HepG2 (cell line): ENCODE data around the gene CSNK1A1. TPM values are rescaled to one million over a fixed set of nuclear protein-coding genes. Genes with fewer than 3 reads are reported as not detected.
A peak's percentile ranks its signal among the peaks of the same experiment; 100 is the strongest.

Experiments
- ATAC-seq: fragments of 200-7000 bp; cut with Tn5 transposase; 3 replicates; pipeline ENCODE4 v1.9.1; 2020; ENCODE audit warnings: mild to moderate bottlenecking, moderate library complexity
- BruUV-seq: library from RNA; stranded (reverse); fragments of 400-500 nt; replicated peaks from 2 replicates; lab custom pipeline; 2021; lab: Mats Ljungman, UMichigan
- CTCF ChIA-PET: fragments of 300-600 bp; formaldehyde crosslinking; extraction: SDS; loops from one replicate; lab custom pipeline; 2021; ENCODE audit warnings: low total read pairs, inconsistent platforms, low intra/inter-chr PET ratio; lab: Yijun Ruan, JAX
- POLR2A ChIA-PET: fragments of 350-600 bp; sonication (Branson Sonifier 250); formaldehyde crosslinking; loops from one replicate; lab custom pipeline; 2020; ENCODE audit warnings: antibody characterized with exemption, inconsistent platforms; lab: Yijun Ruan, JAX
- DNase-seq: peaks from one replicate; pipeline ENCODE4 v3.0.0-alpha.2; 2015; ENCODE audit warnings: low spot score
- FAIRE-seq: peaks from 3 replicates; lab custom pipeline; 2011; peaks lifted over from hg19 to GRCh38; lab: Jason Lieb, UNC
- H2AFZ ChIP-seq: one replicate; pipeline ENCODE4 v1.6.1; 2011; ENCODE audit warnings: low read length, inconsistent platforms
- H3K27ac ChIP-seq: fragments of 300-600 bp; 3 replicates; pipeline ENCODE4 v1.8.0; 2011; ENCODE audit warnings: mixed run types, mild to moderate bottlenecking, mixed read lengths, low read length, inconsistent platforms; ENCODE audit not compliant: insufficient read depth; ENCODE audit errors: extremely low read length
- H3K27me3 ChIP-seq, 2 experiments: fragments of 200-600 bp in 1 of 2; 2 replicates in 1 of 2; 3 replicates in 1 of 2; pipeline versions ENCODE4 v1.6.0 to v1.8.0; 2011; ENCODE audit warnings: low read length in 2 of 2, mild to moderate bottlenecking in 2 of 2, moderate library complexity in 2 of 2, inconsistent platforms in 1 of 2; ENCODE audit not compliant: insufficient read depth in 2 of 2, control insufficient read depth in 1 of 2
- H3K36me3 ChIP-seq, 2 experiments: fragments of 200-600 bp in 1 of 2; replicated peaks in 1 of 2; 2 replicates in 1 of 2; 3 replicates in 1 of 2; pipeline versions ENCODE4 v1.5.1 to v1.8.0; 2011; ENCODE audit warnings: low read length in 2 of 2, inconsistent platforms in 1 of 2; ENCODE audit not compliant: insufficient read depth in 2 of 2, control insufficient read depth in 1 of 2
- H3K4me1 ChIP-seq: 2 replicates; pipeline ENCODE4 v1.5.1; 2012; ENCODE audit warnings: low read length, inconsistent platforms; ENCODE audit not compliant: insufficient read depth
- H3K4me2 ChIP-seq: 2 replicates; pipeline ENCODE4 v1.6.0; 2011; ENCODE audit warnings: low read depth, low read length, inconsistent platforms
- H3K4me3 ChIP-seq, 3 experiments: fragments of 200-600 bp in 1 of 3; sonication (generic), shearing (Covaris generic) in 1 of 3; replicated peaks in 1 of 3; 2 replicates each; pipeline ENCODE4 v1.5.1; 2011 to 2016; ENCODE audit warnings: low read length in 3 of 3, inconsistent platforms in 2 of 3, low read depth in 2 of 3, mild to moderate bottlenecking in 2 of 3, control low read depth in 1 of 3, mixed read lengths in 1 of 3; ENCODE audit not compliant: insufficient read depth in 1 of 3
- H3K79me2 ChIP-seq: one replicate; pipeline ENCODE4 v1.6.1; 2011; ENCODE audit warnings: low read length, inconsistent platforms; ENCODE audit not compliant: insufficient read depth
- H3K9ac ChIP-seq: 2 replicates; pipeline ENCODE4 v1.6.0; 2011; ENCODE audit warnings: mild to moderate bottlenecking, low read depth, low read length, inconsistent platforms; ENCODE audit not compliant: insufficient read depth
- H3K9me3 ChIP-seq: 2 replicates; pipeline ENCODE4 v1.5.1; 2012; ENCODE audit warnings: mild to moderate bottlenecking, low read length
- H4K20me1 ChIP-seq: 2 replicates; pipeline ENCODE4 v1.6.0; 2011; ENCODE audit warnings: inconsistent platforms, mild to moderate bottlenecking, low read length, moderate library complexity; ENCODE audit not compliant: insufficient read depth
- CBX2 ChIP-seq, 2 experiments: fragments of 200-600 bp in 1 of 2; sonication (generic); formaldehyde crosslinking in 1 of 2; IDR thresholded peaks; 2 replicates each; pipeline versions ENCODE4 v1.7.0 to v1.8.1; 2018 to 2022; ENCODE audit warnings: low read depth in 2 of 2, low read length in 1 of 2, mild to moderate bottlenecking in 1 of 2, missing genetic modification reagents in 1 of 2
- DMAP1 ChIP-seq: IDR thresholded peaks from 2 replicates; pipeline ENCODE4 v1.6.1; 2016
- EHMT2 ChIP-seq: fragments of 200-600 bp; sonication (generic); IDR thresholded peaks from 2 replicates; pipeline ENCODE4 v1.7.0; 2017; ENCODE audit warnings: antibody characterized with exemption, low read depth, low read length, borderline replicate concordance
- SIX1 ChIP-seq: sonication (generic); formaldehyde crosslinking; IDR thresholded peaks from 2 replicates; pipeline ENCODE4 v1.4.0; 2020; ENCODE audit warnings: missing genetic modification reagents, borderline replicate concordance
- SRSF4 ChIP-seq: fragments of 200-400 bp; formaldehyde crosslinking; IDR thresholded peaks from one replicate; pipeline ENCODE4 v1.6.1; 2018; ENCODE audit warnings: mild to moderate bottlenecking, low read depth, low read length, moderate library complexity; ENCODE audit not compliant: poor library complexity, severe bottlenecking
- SRY ChIP-seq: sonication (generic); formaldehyde crosslinking; IDR thresholded peaks from 2 replicates; pipeline ENCODE4 v1.8.0; 2022; ENCODE audit warnings: mild to moderate bottlenecking, missing genetic modification reagents
- ZNF660 ChIP-seq: sonication (generic); formaldehyde crosslinking; IDR thresholded peaks from 2 replicates; pipeline ENCODE4 v1.5.1; 2020; ENCODE audit warnings: mild to moderate bottlenecking, low read depth, missing genetic modification reagents, borderline replicate concordance
- WGBS: methylation state at CpG from one replicate; pipeline ENCODE4 v1.1.6; 2017; ENCODE audit warnings: low lambda C conversion rate; 5-methylcytosine and 5-hydroxymethylcytosine counted together
- in situ Hi-C: cut with HindIII; loops from 2 replicates; pipeline ENCODE4 v1.10.0; 2017; ENCODE audit warnings: low pct_unique_long_range_greater_than_20kb; ENCODE audit not compliant: extremely low pct_ligation_motif_present
- intact Hi-C: fragments of 100-400 bp; cut with micrococcal nuclease; formaldehyde crosslinking; loops from one replicate; pipeline ENCODE4 v1.10.0; 2022; ENCODE audit not compliant: unreplicated experiment
- polyA plus RNA-seq, 8 experiments: library from polyadenylated mRNA; depleted of rRNA in 3 of 8; stranded (reverse) in 7 of 8; unstranded in 1 of 8; fragments of >200 nt; fragmentation: Illumina TruSeq in 4 of 8; extraction: Trizol in 4 of 8; gene quantifications; 2 replicates each; pipeline versions ENCODE4 v1.2.1 to v1.2.3, GENCODE V29; 2011 to 2016; ENCODE audit warnings: low read depth in 4 of 8, missing spikeins in 1 of 8, mixed read lengths in 1 of 8; ENCODE audit not compliant: insufficient read depth in 1 of 8
- total RNA-seq, 5 experiments: library from RNA; depleted of rRNA; stranded (reverse); fragments of >200 nt; fragmentation: Illumina TruSeq; extraction: Trizol; gene quantifications; 2 replicates each; pipeline ENCODE4 v1.2.3, GENCODE V29; 2016; ENCODE audit warnings: low read depth in 1 of 5
- TF ChIP-seq, protein P1 (sequence below), 2 experiments: sonication (generic) in 1 of 2; formaldehyde crosslinking in 1 of 2; IDR thresholded peaks; 2 replicates each; pipeline versions ENCODE4 v1.6.1 to v1.9.0; 2014 to 2022; ENCODE audit warnings: antibody characterized with exemption in 1 of 2, borderline replicate concordance in 1 of 2, inconsistent platforms in 1 of 2, low read depth in 1 of 2, missing genetic modification reagents in 1 of 2
- TF ChIP-seq, protein P2 (sequence below): sonication (generic); formaldehyde crosslinking; IDR thresholded peaks from 2 replicates; pipeline ENCODE4 v1.4.0; 2020; ENCODE audit warnings: missing genetic modification reagents

CSNK1A1 gene
- total and polyA plus RNA-seq, 2 of the 13 experiments (the other 11 are each of a cell fraction or from before 2014, with no cell fraction given): 89.0 to 149 TPM

DNA sequence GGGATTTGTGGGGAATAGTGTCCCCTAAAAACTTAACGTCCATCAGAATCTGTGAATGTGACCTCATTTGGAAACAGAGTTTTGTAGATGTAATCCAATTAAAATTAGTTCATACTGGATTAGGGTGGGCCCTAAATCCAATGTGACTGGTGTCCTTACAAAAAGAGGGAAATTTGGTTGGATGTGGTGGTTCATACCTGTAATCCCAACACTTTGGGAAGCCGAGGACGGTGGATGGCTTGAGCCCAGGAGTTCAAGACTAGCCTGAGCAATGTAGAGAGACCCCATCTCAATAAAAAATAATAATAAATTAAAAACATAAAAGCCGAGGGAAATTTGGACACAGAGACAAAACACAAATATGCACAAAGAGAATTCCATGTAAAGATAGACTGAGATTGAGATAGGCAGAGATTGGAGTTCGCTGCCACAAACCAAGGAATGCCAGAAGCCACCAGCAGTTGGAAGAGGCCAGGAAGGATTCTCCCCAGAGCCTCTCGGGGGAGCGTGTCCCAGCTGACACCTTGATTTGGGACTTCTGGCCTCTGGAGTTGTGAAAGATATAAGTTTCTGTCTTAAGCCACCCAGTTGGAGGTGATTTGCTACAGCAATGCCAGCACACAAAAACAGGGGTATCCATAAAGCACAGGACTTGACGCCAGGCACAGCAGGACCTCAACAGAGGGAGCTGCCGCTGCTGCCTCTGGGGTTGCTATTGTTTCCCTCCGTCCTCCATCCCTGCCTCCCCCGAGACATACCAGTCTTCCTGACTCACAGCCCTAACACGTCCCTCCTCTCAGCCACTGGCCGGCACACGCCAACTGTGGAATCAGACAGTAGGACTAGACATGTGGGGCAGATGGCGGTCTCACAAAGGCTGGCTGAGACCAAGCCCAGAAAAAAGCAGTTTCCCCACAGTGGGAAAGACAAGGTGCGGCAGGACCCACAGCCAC is 98.3 kb downstream of the CSNK1A1 start:
- intact Hi-C loops (loop anchor here (2.0 kb wide), 1 partner anchor 34 kb away; no protein-coding TSS in a partner anchor), in situ Hi-C loops (loop anchor here (5.0 kb wide), 1 partner anchor 99 kb away; the partner anchor contains the start of gene CSNK1A1)
- FAIRE-seq (peak; percentile 32), ATAC-seq (peak; percentile 4; the same call in 2 of the 3 replicates), DNase-seq (peak; percentile 79)
- Histone ChIP-seq H3K4me2 (peak overlapping the region; percentile 79), H3K9me3 (no peaks in the 10 kb centered on the region), H3K27ac (peak overlapping the region; percentile 93), H4K20me1 (no peaks in the 10 kb centered on the region), H3K4me1 (peaks cover 81% of the 10 kb centered on the region), H3K79me2 (no peaks in the 10 kb centered on the region), H3K9ac (peak overlapping the region; percentile 56), H3K36me3 (no peaks in the 10 kb centered on the region), H3K27me3 (no peaks in the 10 kb centered on the region), H2AFZ (peak overlapping the region; percentile 71), H3K4me3 (peak overlapping the region in 2 of 3 experiments; percentile 12 to 46; a peak in 3 of 6 replicates)
- BruUV-seq: no TSS peak
- CTCF ChIA-PET: no interaction called here
- WGBS: 39% methylated on average over 15 of the region's 16 CpGs
- POLR2A ChIA-PET: interaction anchor here (0.7 to 2.6 kb wide), 13 partner anchors 10 to 508 kb away, joined by 3 to 19 read pairs (median 4); partner anchors contain the start of genes CSNK1A1, GRPEL2 and SLC26A2
- TF ChIP-seq EHMT2 (no peak; the same call in 1 of the 2 replicates), DMAP1 (no peak), ZNF660 (CRISPR knock-in tag) (no peak), SRY (CRISPR knock-in tag) (no peak), SIX1 (CRISPR knock-in tag) (no peak), SRSF4 (no peak), CBX2 (IDR thresholded peaks at IDR 0.05; ENCODE audit: low read depth, low read length) (no peak), CBX2 (CRISPR knock-in tag; IDR thresholded peaks at IDR 0.05; ENCODE audit: low read depth) (no peak)
- TF ChIP-seq, protein P1, sequence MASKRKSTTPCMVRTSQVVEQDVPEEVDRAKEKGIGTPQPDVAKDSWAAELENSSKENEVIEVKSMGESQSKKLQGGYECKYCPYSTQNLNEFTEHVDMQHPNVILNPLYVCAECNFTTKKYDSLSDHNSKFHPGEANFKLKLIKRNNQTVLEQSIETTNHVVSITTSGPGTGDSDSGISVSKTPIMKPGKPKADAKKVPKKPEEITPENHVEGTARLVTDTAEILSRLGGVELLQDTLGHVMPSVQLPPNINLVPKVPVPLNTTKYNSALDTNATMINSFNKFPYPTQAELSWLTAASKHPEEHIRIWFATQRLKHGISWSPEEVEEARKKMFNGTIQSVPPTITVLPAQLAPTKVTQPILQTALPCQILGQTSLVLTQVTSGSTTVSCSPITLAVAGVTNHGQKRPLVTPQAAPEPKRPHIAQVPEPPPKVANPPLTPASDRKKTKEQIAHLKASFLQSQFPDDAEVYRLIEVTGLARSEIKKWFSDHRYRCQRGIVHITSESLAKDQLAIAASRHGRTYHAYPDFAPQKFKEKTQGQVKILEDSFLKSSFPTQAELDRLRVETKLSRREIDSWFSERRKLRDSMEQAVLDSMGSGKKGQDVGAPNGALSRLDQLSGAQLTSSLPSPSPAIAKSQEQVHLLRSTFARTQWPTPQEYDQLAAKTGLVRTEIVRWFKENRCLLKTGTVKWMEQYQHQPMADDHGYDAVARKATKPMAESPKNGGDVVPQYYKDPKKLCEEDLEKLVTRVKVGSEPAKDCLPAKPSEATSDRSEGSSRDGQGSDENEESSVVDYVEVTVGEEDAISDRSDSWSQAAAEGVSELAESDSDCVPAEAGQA (IDR thresholded peaks at IDR 0.05; ENCODE audit: low read depth): no peak
- TF ChIP-seq, protein P1 (CRISPR knock-in tag; IDR thresholded peaks at IDR 0.05; ENCODE audit: borderline replicate concordance): no peak
- TF ChIP-seq, protein P2, sequence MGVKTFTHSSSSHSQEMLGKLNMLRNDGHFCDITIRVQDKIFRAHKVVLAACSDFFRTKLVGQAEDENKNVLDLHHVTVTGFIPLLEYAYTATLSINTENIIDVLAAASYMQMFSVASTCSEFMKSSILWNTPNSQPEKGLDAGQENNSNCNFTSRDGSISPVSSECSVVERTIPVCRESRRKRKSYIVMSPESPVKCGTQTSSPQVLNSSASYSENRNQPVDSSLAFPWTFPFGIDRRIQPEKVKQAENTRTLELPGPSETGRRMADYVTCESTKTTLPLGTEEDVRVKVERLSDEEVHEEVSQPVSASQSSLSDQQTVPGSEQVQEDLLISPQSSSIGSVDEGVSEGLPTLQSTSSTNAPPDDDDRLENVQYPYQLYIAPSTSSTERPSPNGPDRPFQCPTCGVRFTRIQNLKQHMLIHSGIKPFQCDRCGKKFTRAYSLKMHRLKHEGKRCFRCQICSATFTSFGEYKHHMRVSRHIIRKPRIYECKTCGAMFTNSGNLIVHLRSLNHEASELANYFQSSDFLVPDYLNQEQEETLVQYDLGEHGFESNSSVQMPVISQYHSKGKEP (CRISPR knock-in tag): no peak
